HUES48 (cell line): ENCODE results near the gene TAS1R3.

Experiments
- H3K27ac ChIP-seq: one replicate; pipeline ENCODE4 v1.7.0; 2013; ENCODE audit warnings: low read depth, low read length, inconsistent platforms
- H3K27me3 ChIP-seq: 2 replicates; pipeline ENCODE4 v1.6.1; 2013; ENCODE audit warnings: mild to moderate bottlenecking, low read length; ENCODE audit not compliant: control insufficient read depth, insufficient read depth
- H3K36me3 ChIP-seq: 2 replicates; pipeline ENCODE4 v1.6.1; 2013; ENCODE audit warnings: low read length; ENCODE audit not compliant: control insufficient read depth, insufficient read depth
- H3K4me1 ChIP-seq: 2 replicates; pipeline ENCODE4 v1.6.1; 2013; ENCODE audit warnings: mild to moderate bottlenecking, low read length; ENCODE audit not compliant: control insufficient read depth, insufficient read depth
- H3K4me3 ChIP-seq: 2 replicates; pipeline ENCODE4 v1.5.1; 2013; ENCODE audit warnings: mild to moderate bottlenecking, low read depth, low read length
- H3K9ac ChIP-seq: 2 replicates; pipeline ENCODE4 v1.6.1; 2013; ENCODE audit warnings: mild to moderate bottlenecking, low read depth, low read length, moderate library complexity
- H3K9me3 ChIP-seq: 2 replicates; pipeline ENCODE4 v1.6.1; 2013; ENCODE audit warnings: low read length; ENCODE audit not compliant: control insufficient read depth, insufficient read depth

Gene TAS1R3

GRCh38 chr1:1371746-1372711, 40.9 kb downstream of the TAS1R3 start:
- Histone ChIP-seq H3K9ac (no peak overlapping the region; the same call in 1 of the 2 replicates), H3K4me3 (no peak overlapping the region), H3K27me3 (no peaks in the 10 kb centered on the region), H3K9me3 (peaks cover 4% of the 10 kb centered on the region), H3K36me3 (peaks cover 10% of the 10 kb centered on the region), H3K4me1 (0 out of 2 replicates have a peak, but pooled peaks cover 6% of the 10 kb centered on the region), H3K27ac (peak overlapping the region; percentile 21)

GRCh38 chr1:1373051-1373814, 42.2 kb downstream of the TAS1R3 start:
- Histone ChIP-seq H3K9ac (no peak overlapping the region), H3K27me3 (no peaks in the 10 kb centered on the region), H3K4me3 (peak overlapping the region; percentile 14), H3K36me3 (peaks cover 10% of the 10 kb centered on the region), H3K27ac (no peak overlapping the region), H3K9me3 (no peaks in the 10 kb centered on the region), H3K4me1 (0 out of 2 replicates have a peak, but pooled peaks cover 6% of the 10 kb centered on the region)

- H3K36me3 ChIP-seq = peaks cover 10% of the 10 kb centered on the region
- no peaks in the 10 kb centered on the region for H3K9me3 ChIP-seq
- no peak overlapping the region for H3K27ac ChIP-seq
- 0 out of 2 replicates have a peak, but pooled peaks cover 6% of the 10 kb centered on the region for H3K4me1 ChIP-seq
- H3K27me3 ChIP-seq = no peaks in the 10 kb centered on the region
- peak overlapping the region; percentile 74; the same call in 1 of the 2 replicates for H3K9ac ChIP-seq
- H3K4me3 ChIP-seq = peak overlapping the region; percentile 84
Observed at GRCh38 chr1:1373815-1374588, 42.9 kb downstream of the TAS1R3 start.

GRCh38 chr1:1374589-1374928, 43.5 kb downstream of the TAS1R3 start:
- peak overlapping the region; percentile 85 for H3K27ac ChIP-seq
- no peaks in the 10 kb centered on the region for H3K9me3 ChIP-seq
- H3K9ac ChIP-seq = peak overlapping the region; percentile 74
- H3K4me1 ChIP-seq = 0 out of 2 replicates have a peak, but pooled peaks cover 6% of the 10 kb centered on the region
- no peaks in the 10 kb centered on the region for H3K27me3 ChIP-seq
- H3K36me3 ChIP-seq = peaks cover 10% of the 10 kb centered on the region
- H3K4me3 ChIP-seq = peak overlapping the region; percentile 84

GRCh38 chr1:1374929-1375662, 44.0 kb downstream of the TAS1R3 start, which contains the start of gene AURKAIP1:
Gene AURKAIP1, minus strand, starts transcription at chr1:1375207. Its CDS starts 451 bp downstream, at chr1:1374756.
- peak within 1 kb of the TSS; percentile 84 for H3K4me3 ChIP-seq
- no peaks in the 10 kb centered on the region for H3K27me3 ChIP-seq
- H3K9ac ChIP-seq = peak within 1 kb of the TSS; percentile 74
- 0 out of 2 replicates have a peak, but pooled peaks cover 6% of the 10 kb centered on the region for H3K4me1 ChIP-seq
- H3K36me3 ChIP-seq = peaks cover 10% of the 10 kb centered on the region
- no peaks in the 10 kb centered on the region for H3K9me3 ChIP-seq
- H3K27ac ChIP-seq = peak within 1 kb of the TSS; percentile 85

- no peak overlapping the region for H3K9ac ChIP-seq
- peaks cover 10% of the 10 kb centered on the region for H3K36me3 ChIP-seq
- H3K9me3 ChIP-seq = no peaks in the 10 kb centered on the region
- no peak overlapping the region for H3K4me3 ChIP-seq
- H3K27ac ChIP-seq = peak overlapping the region; percentile 85
- H3K4me1 ChIP-seq = 0 out of 2 replicates have a peak, but pooled peaks cover 6% of the 10 kb centered on the region
- no peaks in the 10 kb centered on the region for H3K27me3 ChIP-seq
Observed at GRCh38 chr1:1376551-1377226, 45.6 kb downstream of the TAS1R3 start.

GRCh38 chr1:1377540-1378205, 46.6 kb downstream of the TAS1R3 start:
- peaks cover 10% of the 10 kb centered on the region for H3K36me3 ChIP-seq
- 0 out of 2 replicates have a peak, but pooled peaks cover 6% of the 10 kb centered on the region for H3K4me1 ChIP-seq
- no peak overlapping the region for H3K4me3 ChIP-seq
- no peak overlapping the region for H3K9ac ChIP-seq
- H3K27me3 ChIP-seq = no peaks in the 10 kb centered on the region
- H3K27ac ChIP-seq = no peak overlapping the region
- H3K9me3 ChIP-seq = no peaks in the 10 kb centered on the region

- Histone ChIP-seq H3K4me1 (no peaks in the 10 kb centered on the region), H3K9me3 (no peaks in the 10 kb centered on the region), H3K27ac (no peak overlapping the region), H3K4me3 (no peak overlapping the region), H3K36me3 (peaks cover 7% of the 10 kb centered on the region), H3K9ac (no peak overlapping the region), H3K27me3 (no peaks in the 10 kb centered on the region)
Observed at GRCh38 chr1:1380860-1381259, 49.8 kb downstream of the TAS1R3 start.

GRCh38 chr1:1381294-1381693, 50.2 kb downstream of the TAS1R3 start:
- Histone ChIP-seq H3K9ac (no peak overlapping the region), H3K27me3 (no peaks in the 10 kb centered on the region), H3K4me3 (no peak overlapping the region), H3K36me3 (peaks cover 11% of the 10 kb centered on the region), H3K9me3 (no peaks in the 10 kb centered on the region), H3K27ac (no peak overlapping the region), H3K4me1 (no peaks in the 10 kb centered on the region)
